Activated naive CD4-positive, alpha-beta T cell treated with anti-CD3 and anti-CD28 coated beads, Interleukin-2, amount 10 ng/mL, durations not matched to agents 7 days and 5 days (primary cell): Measurements from ENCODE around the gene IER3IP1.
A peak's percentile ranks its signal among the peaks of the same experiment; 100 is the strongest.
"Not testable (repeated sequence)": the region's sequence is repeated elsewhere in the genome, so short reads cannot be mapped to it uniquely, and the experiment has no call there.

ENCODE experiments used
- CTCF ChIA-PET: fragments of 350-600 bp; sonication (Branson Sonifier 250); formaldehyde crosslinking; loops from one replicate; lab custom pipeline; 2021; ENCODE audit warnings: antibody characterized with exemption; lab: Charles Lee
- DNase-seq: peaks from one replicate; pipeline ENCODE4 v3.0.0-alpha.2; 2020
- H3K27ac Mint-ChIP-seq: one replicate; pipeline ENCODE4 v1.8.0; 2021; ENCODE audit warnings: mild to moderate bottlenecking, moderate library complexity, mixed read lengths
- H3K27me3 Mint-ChIP-seq: one replicate; pipeline ENCODE4 v1.8.0; 2021; ENCODE audit warnings: mild to moderate bottlenecking, mixed read lengths
- H3K36me3 Mint-ChIP-seq: one replicate; pipeline ENCODE4 v1.8.0; 2021; ENCODE audit warnings: mixed read lengths
- H3K4me1 Mint-ChIP-seq: one replicate; pipeline ENCODE4 v1.8.0; 2021; ENCODE audit warnings: mixed read lengths
- H3K4me3 Mint-ChIP-seq: one replicate; pipeline ENCODE4 v1.8.0; 2021; ENCODE audit warnings: mild to moderate bottlenecking, moderate library complexity, mixed read lengths
- H3K9me3 Mint-ChIP-seq: one replicate; pipeline ENCODE4 v1.8.0; 2021; ENCODE audit warnings: mixed read lengths

Gene IER3IP1

DNA sequence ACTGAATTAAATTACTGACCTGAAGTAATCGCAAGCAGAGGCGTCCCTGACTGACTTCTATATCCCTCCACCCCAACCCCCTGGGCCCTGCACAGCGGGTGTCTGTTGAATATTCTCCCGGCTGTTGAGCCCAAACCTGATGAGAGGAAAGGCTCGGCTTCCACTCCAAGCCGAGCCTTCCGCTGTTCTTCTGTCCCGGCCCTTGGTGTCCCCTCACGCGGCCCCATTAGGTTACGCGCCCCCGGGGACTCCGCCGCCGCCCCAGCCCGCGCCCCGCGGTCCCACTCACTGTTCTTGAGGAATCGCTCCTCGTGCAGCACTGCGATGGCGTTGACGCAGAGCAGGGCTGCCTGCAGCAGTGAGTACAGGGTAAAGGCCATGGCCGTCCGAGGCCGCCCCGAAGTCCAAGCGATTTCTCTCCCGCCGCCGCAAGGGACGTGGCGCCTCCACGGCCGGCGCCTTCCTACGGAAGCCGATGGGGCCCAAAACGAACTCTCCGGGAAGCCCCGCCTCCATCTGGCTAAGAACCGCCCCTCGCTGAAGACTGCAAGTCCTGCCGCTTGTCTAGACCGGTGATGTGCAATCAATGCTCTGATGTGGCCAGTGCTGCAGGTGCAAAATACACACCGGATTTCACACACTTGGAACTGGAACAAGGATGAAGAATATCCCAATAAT is at the start of gene IER3IP1:
TSS of gene IER3IP1 (minus strand) at position 467 of the 678 bp plus-strand sequence. CDS start at position 380, 87 bp downstream.
- CTCF ChIA-PET, result no interaction called here
- no peak within 1 kb of the TSS for H3K27ac Mint-ChIP-seq
- peaks cover 8% of the 10 kb centered on the region for H3K27me3 Mint-ChIP-seq
- H3K4me3 Mint-ChIP-seq, result peak within 1 kb of the TSS; percentile 11
- no peaks in the 10 kb centered on the region for H3K9me3 Mint-ChIP-seq
- peak; percentile 91 for DNase-seq
- peaks cover 2% of the 10 kb centered on the region for H3K36me3 Mint-ChIP-seq
- peaks cover 2% of the 10 kb centered on the region for H3K4me1 Mint-ChIP-seq

- Mint-ChIP-seq H3K4me1 (no peaks in the 10 kb centered on the region), H3K27me3 (peaks cover 16% of the 10 kb centered on the region), H3K27ac (no peak overlapping the region), H3K36me3 (no peaks in the 10 kb centered on the region), H3K4me3 (no peak overlapping the region), H3K9me3 (no peaks in the 10 kb centered on the region)
- DNase-seq, result peak; percentile 34
- CTCF ChIA-PET, result interaction anchor here (0.7 to 2.6 kb wide), 9 partner anchors 11 to 777 kb away, joined by 3 to 11 read pairs (median 6); no protein-coding TSS in a partner anchor
Measured at GRCh38 chr18:47215554-47216138, 39.5 kb upstream of the IER3IP1 start.

GRCh38 chr18:47209171-47209570 is 33.0 kb upstream of the IER3IP1 start:
- CTCF ChIA-PET, result no interaction called here
- H3K9me3 Mint-ChIP-seq, result no peaks in the 10 kb centered on the region
- H3K4me1 Mint-ChIP-seq, result no peaks in the 10 kb centered on the region
- H3K27me3 Mint-ChIP-seq, result peaks cover 8% of the 10 kb centered on the region
- H3K36me3 Mint-ChIP-seq, result no peaks in the 10 kb centered on the region
- H3K4me3 Mint-ChIP-seq, result no peak overlapping the region
- no peak for DNase-seq
- no peak overlapping the region for H3K27ac Mint-ChIP-seq

DNA sequence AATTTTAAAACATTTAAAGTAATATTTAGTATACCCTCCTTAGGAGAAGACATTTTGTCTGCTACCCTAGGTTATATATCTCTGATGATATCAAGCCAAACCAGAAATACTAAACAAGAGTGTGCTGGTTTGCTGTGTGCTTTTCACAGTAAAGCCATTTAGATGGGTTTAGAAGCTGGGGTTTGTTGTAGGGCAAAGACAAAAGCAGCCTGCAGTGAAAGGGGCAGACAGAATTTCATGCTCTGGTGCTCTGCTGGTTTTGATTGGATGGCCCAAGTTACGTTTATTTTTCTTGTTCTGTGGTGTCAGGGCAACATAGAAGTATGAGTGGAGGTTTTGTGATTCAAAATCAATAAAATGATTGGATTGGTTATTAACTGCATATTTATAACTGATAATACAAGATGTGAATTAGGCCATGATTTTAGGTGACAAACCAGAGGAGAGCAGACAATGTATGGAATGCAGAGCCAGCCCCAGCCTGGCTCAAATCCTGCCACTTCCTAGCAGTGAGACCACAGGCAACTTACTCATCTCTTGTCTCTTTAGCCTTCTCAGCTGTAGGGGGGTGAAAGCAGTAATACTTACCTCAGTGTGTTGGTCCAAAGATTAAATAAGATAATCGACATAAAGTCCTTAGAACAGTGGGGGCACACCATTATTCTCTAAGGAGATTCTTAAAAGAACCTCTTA is 30.9 kb upstream of the IER3IP1 start:
- H3K27me3 Mint-ChIP-seq, result peaks cover 8% of the 10 kb centered on the region
- no peak for DNase-seq
- H3K27ac Mint-ChIP-seq, result no peak overlapping the region
- H3K9me3 Mint-ChIP-seq, result no peaks in the 10 kb centered on the region
- CTCF ChIA-PET, result no interaction called here
- no peaks in the 10 kb centered on the region for H3K4me1 Mint-ChIP-seq
- no peak overlapping the region for H3K4me3 Mint-ChIP-seq
- no peaks in the 10 kb centered on the region for H3K36me3 Mint-ChIP-seq

GRCh38 chr18:47204908-47205522 is 28.9 kb upstream of the IER3IP1 start:
- peak; percentile 53 for DNase-seq

GRCh38 chr18:47203626-47204464 is 27.7 kb upstream of the IER3IP1 start:
- no peak for DNase-seq
- Mint-ChIP-seq H3K4me3 (no peak overlapping the region), H3K36me3 (no peaks in the 10 kb centered on the region), H3K9me3 (no peaks in the 10 kb centered on the region), H3K27ac (no peak overlapping the region), H3K4me1 (no peaks in the 10 kb centered on the region), H3K27me3 (peaks cover 7% of the 10 kb centered on the region)
- CTCF ChIA-PET, result interaction anchor here (0.7 to 5.1 kb wide), 11 partner anchors 9 to 153 kb away, joined by 3 to 44 read pairs (median 5); no protein-coding TSS in a partner anchor

More at GRCh38 chr18:47204908-47205522, 28.9 kb upstream of the IER3IP1 start:
- Mint-ChIP-seq H3K27ac (no peak overlapping the region), H3K27me3 (peaks cover 3% of the 10 kb centered on the region), H3K9me3 (no peaks in the 10 kb centered on the region), H3K4me3 (no peak overlapping the region), H3K4me1 (no peaks in the 10 kb centered on the region), H3K36me3 (no peaks in the 10 kb centered on the region)
- CTCF ChIA-PET, result interaction anchor here (0.8 to 5.1 kb wide), 14 partner anchors 10 to 156 kb away, joined by 3 to 44 read pairs (median 5); no protein-coding TSS in a partner anchor

- H3K36me3 Mint-ChIP-seq, H3K4me1 Mint-ChIP-seq, H3K27ac Mint-ChIP-seq, H3K4me3 Mint-ChIP-seq, H3K9me3 Mint-ChIP-seq, DNase-seq, CTCF ChIA-PET: not testable (repeated sequence)
- peaks cover 22% of the 10 kb centered on the region for H3K27me3 Mint-ChIP-seq
Measured at GRCh38 chr18:47195961-47196360, 19.8 kb upstream of the IER3IP1 start.

DNA sequence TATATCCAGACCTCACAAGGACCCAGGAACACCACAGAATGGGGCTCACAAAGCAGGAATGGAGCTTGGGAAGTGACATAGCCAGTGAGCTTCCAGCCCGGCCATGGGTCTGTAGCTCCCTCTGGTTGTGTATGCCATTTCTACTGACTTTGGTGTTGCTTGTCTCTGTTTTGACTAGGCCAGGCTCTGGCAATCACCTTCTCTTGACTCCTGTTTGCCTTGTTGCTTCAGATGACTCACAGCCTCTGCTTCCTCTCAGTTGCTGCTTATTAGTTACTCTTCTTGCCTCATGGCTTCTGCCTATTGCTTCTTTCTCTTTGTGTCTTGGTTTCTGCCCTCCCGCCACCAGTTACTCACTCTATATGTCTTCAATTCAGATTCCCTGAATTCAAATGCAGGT is 15.8 kb upstream of the IER3IP1 start:
- CTCF ChIA-PET, result interaction anchor here (3.0 kb wide), 1 partner anchor 12 kb away, joined by 11 read pairs; no protein-coding TSS in a partner anchor
- Mint-ChIP-seq H3K36me3 (no peaks in the 10 kb centered on the region), H3K4me1 (no peaks in the 10 kb centered on the region), H3K4me3 (no peak overlapping the region), H3K9me3 (no peaks in the 10 kb centered on the region), H3K27ac (no peak overlapping the region), H3K27me3 (peaks cover 13% of the 10 kb centered on the region)
- DNase-seq, result no peak

GRCh38 chr18:47187721-47188120 is 11.6 kb upstream of the IER3IP1 start:
- Mint-ChIP-seq H3K9me3 (peaks cover 24% of the 10 kb centered on the region), H3K4me1 (no peaks in the 10 kb centered on the region)
- CTCF ChIA-PET, result interaction anchor here (1.3 kb wide), 1 partner anchor 16 kb away, joined by 4 read pairs; no protein-coding TSS in a partner anchor

GRCh38 chr18:47184419-47185050 is 8.4 kb upstream of the IER3IP1 start:
- no peak overlapping the region for H3K4me3 Mint-ChIP-seq
- CTCF ChIA-PET, result no interaction called here
- DNase-seq, result no peak
- H3K27me3 Mint-ChIP-seq, result peaks cover 5% of the 10 kb centered on the region
- H3K4me1 Mint-ChIP-seq, result no peaks in the 10 kb centered on the region
- H3K9me3 Mint-ChIP-seq, result peaks cover 24% of the 10 kb centered on the region
- no peak overlapping the region for H3K27ac Mint-ChIP-seq
- no peaks in the 10 kb centered on the region for H3K36me3 Mint-ChIP-seq

More at GRCh38 chr18:47187721-47188120, 11.6 kb upstream of the IER3IP1 start:
- Mint-ChIP-seq H3K27ac (no peak overlapping the region), H3K27me3 (peaks cover 9% of the 10 kb centered on the region), H3K36me3 (no peaks in the 10 kb centered on the region), H3K4me3 (no peak overlapping the region)
- DNase-seq, result no peak

DNA sequence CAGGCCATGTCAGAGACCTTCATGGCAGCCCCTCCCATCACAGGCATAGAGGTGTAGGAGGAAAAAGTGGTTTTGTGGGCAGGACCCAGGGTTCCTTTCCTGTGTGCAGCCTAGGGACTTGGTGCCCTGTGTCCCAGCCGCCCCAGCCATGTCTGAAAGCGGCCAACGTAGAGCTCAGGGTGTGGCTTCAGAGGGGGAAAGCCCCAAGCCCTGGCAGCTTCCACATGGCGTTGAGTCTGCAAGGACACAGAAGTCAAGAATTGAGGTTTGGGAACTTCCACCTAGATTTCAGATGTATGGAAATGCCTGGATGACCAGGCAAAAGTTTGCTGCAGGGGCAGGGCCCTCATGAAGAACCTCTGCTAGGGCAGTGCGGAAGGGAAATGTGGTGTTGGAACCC is 6.0 kb upstream of the IER3IP1 start:
- CTCF ChIA-PET, H3K27ac Mint-ChIP-seq, H3K4me1 Mint-ChIP-seq, H3K36me3 Mint-ChIP-seq, H3K4me3 Mint-ChIP-seq, DNase-seq, H3K27me3 Mint-ChIP-seq: not testable (repeated sequence)
- H3K9me3 Mint-ChIP-seq, result peaks cover 24% of the 10 kb centered on the region

DNA sequence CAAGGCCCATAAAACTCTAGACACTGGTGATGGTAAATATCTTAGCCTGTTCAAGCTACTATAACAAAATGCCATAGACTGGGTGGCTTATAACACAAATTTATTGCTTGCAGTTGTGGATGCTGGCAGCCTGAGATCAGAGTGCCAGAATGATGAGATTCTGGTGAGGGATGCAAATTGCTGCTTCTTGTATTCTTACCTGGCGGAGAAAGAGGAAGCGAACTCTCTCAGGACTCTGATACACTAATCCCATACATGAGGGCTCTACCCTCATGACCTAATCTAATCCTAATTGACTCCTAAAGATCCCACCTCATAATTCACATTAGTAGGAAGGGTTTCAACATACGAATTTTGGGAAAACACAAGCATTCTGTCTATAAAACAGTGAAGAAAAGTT is 4.6 kb upstream of the IER3IP1 start:
- H3K4me1 Mint-ChIP-seq, result peaks cover 2% of the 10 kb centered on the region
- peaks cover 13% of the 10 kb centered on the region for H3K27me3 Mint-ChIP-seq
- peaks cover 20% of the 10 kb centered on the region for H3K9me3 Mint-ChIP-seq
- no peak for DNase-seq
- CTCF ChIA-PET, result no interaction called here
- H3K36me3 Mint-ChIP-seq, result no peaks in the 10 kb centered on the region
- no peak overlapping the region for H3K27ac Mint-ChIP-seq
- no peak overlapping the region for H3K4me3 Mint-ChIP-seq

- Mint-ChIP-seq H3K36me3 (peaks cover 2% of the 10 kb centered on the region), H3K27ac (no peak overlapping the region), H3K27me3 (peaks cover 13% of the 10 kb centered on the region), H3K9me3 (peaks cover 12% of the 10 kb centered on the region), H3K4me3 (no peak overlapping the region), H3K4me1 (peaks cover 2% of the 10 kb centered on the region)
- CTCF ChIA-PET, result no interaction called here
- no peak for DNase-seq
Measured at GRCh38 chr18:47179520-47179919, 3.4 kb upstream of the IER3IP1 start.
